Common myeloid progenitor, CD34-positive (primary cell): Measurements from ENCODE around the gene TNNT1.

Source experiments
- CTCF ChIA-PET: fragments of 350-600 bp; sonication (Branson Sonifier 250); formaldehyde crosslinking; loops from one replicate; lab custom pipeline; 2021; ENCODE audit warnings: antibody characterized with exemption; lab: Charles Lee
- POLR2A ChIA-PET: fragments of 350-600 bp; sonication (Branson Sonifier 250); formaldehyde crosslinking; loops from one replicate; lab custom pipeline; 2021; ENCODE audit warnings: antibody characterized with exemption; lab: Charles Lee
- DNase-seq, 3 donors: peaks; one replicate each; pipeline versions ENCODE4 v3.0.0 to v3.0.0-alpha.2; 2013
- H3K27ac ChIP-seq, 2 experiments: 1 replicate in 1 of 2; 2 replicates in 1 of 2; pipeline ENCODE4 v1.7.0; 2013; ENCODE audit warnings: inconsistent platforms in 2 of 2, low read length in 2 of 2, mild to moderate bottlenecking in 2 of 2, low read depth in 1 of 2, moderate library complexity in 1 of 2; ENCODE audit not compliant: severe bottlenecking in 2 of 2, insufficient read depth in 1 of 2, poor library complexity in 1 of 2
- H3K27me3 ChIP-seq, 5 experiments: replicated peaks in 2 of 5; 1 replicate in 3 of 5; 2 replicates in 2 of 5; pipeline versions ENCODE4 v1.6.1 to v1.7.0; 2013; ENCODE audit warnings: low read length in 4 of 5, mild to moderate bottlenecking in 2 of 5, moderate library complexity in 2 of 5, inconsistent platforms in 1 of 5; ENCODE audit not compliant: insufficient read depth in 5 of 5, control insufficient read depth in 4 of 5
- H3K36me3 ChIP-seq, 4 experiments: 1 replicate in 2 of 4; 2 replicates in 2 of 4; pipeline versions ENCODE4 v1.6.1 to v1.7.0; 2013; ENCODE audit warnings: low read length in 3 of 4, control low read depth in 1 of 4, mild to moderate bottlenecking in 1 of 4; ENCODE audit not compliant: control insufficient read depth in 4 of 4, insufficient read depth in 4 of 4
- H3K4me1 ChIP-seq, 4 experiments: 1 replicate in 3 of 4; 2 replicates in 1 of 4; pipeline versions ENCODE4 v1.6.1 to v1.7.1; 2013; ENCODE audit warnings: low read length in 3 of 4, mild to moderate bottlenecking in 3 of 4, control low read depth in 1 of 4, inconsistent platforms in 1 of 4, moderate library complexity in 1 of 4; ENCODE audit not compliant: control insufficient read depth in 4 of 4, insufficient read depth in 4 of 4; ENCODE audit errors: control extremely low read depth in 1 of 4
- H3K4me3 ChIP-seq, 7 experiments: 1 replicate in 4 of 7; 2 replicates in 3 of 7; pipeline versions ENCODE4 v1.5.1 to v1.7.0; 2013; ENCODE audit warnings: mild to moderate bottlenecking in 7 of 7, low read length in 6 of 7, moderate library complexity in 6 of 7, inconsistent platforms in 2 of 7, low read depth in 2 of 7, control low read depth in 1 of 7; ENCODE audit not compliant: insufficient read depth in 4 of 7, control insufficient read depth in 1 of 7; ENCODE audit errors: extremely low read depth in 1 of 7
- H3K9me3 ChIP-seq, 5 experiments: 1 replicate in 4 of 5; 2 replicates in 1 of 5; pipeline versions ENCODE4 v1.6.1 to v1.7.1; 2013; ENCODE audit warnings: low read length in 4 of 5, mild to moderate bottlenecking in 2 of 5, inconsistent platforms in 1 of 5, low read depth in 1 of 5, moderate library complexity in 1 of 5; ENCODE audit not compliant: control insufficient read depth in 4 of 5, insufficient read depth in 2 of 5; ENCODE audit errors: control extremely low read depth in 1 of 5
- WGBS: methylation state at CpG from one replicate; pipeline ENCODE4 v1.1.5; 2013; ENCODE audit not compliant: insufficient coverage; 5-methylcytosine and 5-hydroxymethylcytosine counted together

The TNNT1 gene

DNA sequence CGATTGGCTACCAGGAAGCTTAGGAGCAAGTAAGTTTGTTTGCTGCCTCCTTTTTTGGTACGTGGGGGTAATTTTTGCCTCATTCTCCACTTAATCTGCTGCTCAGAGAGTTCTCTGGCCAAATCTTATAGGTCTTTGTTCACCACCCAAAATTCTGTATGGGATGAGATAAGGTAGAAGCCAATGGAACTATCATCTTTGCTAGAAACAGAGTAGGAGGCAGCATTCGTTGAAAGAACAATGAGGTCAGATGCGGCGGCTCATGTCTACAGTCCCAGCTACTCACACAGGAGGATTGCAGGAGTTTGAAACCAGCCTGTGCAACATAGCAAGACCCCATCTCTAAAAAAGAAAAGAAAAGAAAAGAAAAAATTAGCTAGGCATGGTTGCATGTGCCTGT, 22.4 kb upstream of the TNNT1 start:
- CTCF ChIA-PET = interaction anchor here (1.0 kb wide), 1 partner anchor 11 kb away, joined by 3 read pairs; no protein-coding TSS in a partner anchor

GRCh38 chr19:55169136-55169535, 20.1 kb upstream of the TNNT1 start:
- Histone ChIP-seq H3K36me3 (no peaks in the 10 kb centered on the region), H3K27ac (no peak overlapping the region), H3K27me3 (peaks cover 0 to 47% (median 11%) of the 10 kb centered on the region in 5 experiments), H3K4me3 (no peak overlapping the region), H3K9me3 (no peaks in the 10 kb centered on the region), H3K4me1 (peaks cover 0 to 29% (median 24%) of the 10 kb centered on the region in 4 experiments)
- 84% methylated on average over 3 of the region's 4 CpGs for WGBS
- CTCF ChIA-PET = interaction anchor here (1.3 kb wide), 1 partner anchor 288 kb away, joined by 3 read pairs; no protein-coding TSS in a partner anchor
- DNase-seq = no peak
- POLR2A ChIA-PET = no interaction called here

More for the DNA sequence above, 22.4 kb upstream of the TNNT1 start:
- Histone ChIP-seq H3K4me3 (no peak overlapping the region), H3K9me3 (peaks cover 0 to 11% (median 0%) of the 10 kb centered on the region in 5 experiments), H3K27ac (no peak overlapping the region), H3K4me1 (peaks cover 0 to 25% (median 18%) of the 10 kb centered on the region in 4 experiments), H3K27me3 (peaks cover 3 to 70% (median 30%) of the 10 kb centered on the region in 5 experiments), H3K36me3 (no peaks in the 10 kb centered on the region)
- POLR2A ChIA-PET = no interaction called here
- no peak for DNase-seq
- 82% methylated on average over 2 of the region's 5 CpGs for WGBS

- Histone ChIP-seq H3K36me3 (no peaks in the 10 kb centered on the region), H3K27me3 (peaks cover 2 to 40% (median 6%) of the 10 kb centered on the region in 5 experiments), H3K4me3 (peak within 1 kb of the TSS; percentile 44 to 84 (median 67)), H3K27ac (peak within 1 kb of the TSS; percentile 83 to 90), H3K4me1 (peaks cover 0 to 16% (median 14%) of the 10 kb centered on the region in 4 experiments), H3K9me3 (no peaks in the 10 kb centered on the region)
- DNase-seq = peak; percentile 97 to 98 (median 97)
- ChIA-PET POLR2A (interaction anchor here (0.6 to 0.8 kb wide), 3 partner anchors 13 to 979 kb away, joined by 3 to 4 read pairs (median 3); no protein-coding TSS in a partner anchor), CTCF (interaction anchor here (0.7 to 3.4 kb wide), 5 partner anchors 11 to 285 kb away, joined by 3 to 31 read pairs (median 3); partner anchors contain the start of gene SYT5)
- WGBS = 0% methylated on average over 16 of the region's 33 CpGs
Measured at GRCh38 chr19:55166530-55167268, 17.7 kb upstream of the TNNT1 start, which contains the start of gene DNAAF3. DNAAF3 (minus strand) TSS chr19:55166613; CDS start chr19:55166413, 200 bp downstream.

GRCh38 chr19:55165952-55166529, 17.0 kb upstream of the TNNT1 start:
- peak; percentile 95 to 97 (median 96) for DNase-seq
- H3K4me1 ChIP-seq = peaks cover 0 to 17% (median 15%) of the 10 kb centered on the region in 4 experiments
- H3K9me3 ChIP-seq = no peaks in the 10 kb centered on the region
- ChIA-PET POLR2A (interaction anchor here (0.6 kb wide), 1 partner anchor 975 kb away, joined by 4 read pairs; no protein-coding TSS in a partner anchor), CTCF (interaction anchor here (1.0 to 3.4 kb wide), 6 partner anchors 12 to 285 kb away, joined by 3 to 31 read pairs (median 4); partner anchors contain the start of gene SYT5)
- H3K27me3 ChIP-seq = peaks cover 2 to 40% (median 9%) of the 10 kb centered on the region in 5 experiments
- no peaks in the 10 kb centered on the region for H3K36me3 ChIP-seq
- H3K27ac ChIP-seq = no peak overlapping the region
- 1% methylated on average over 28 of the region's 34 CpGs for WGBS
- peak overlapping the region; percentile 44 to 84 (median 67) for H3K4me3 ChIP-seq

- no peaks in the 10 kb centered on the region for H3K9me3 ChIP-seq
- H3K27ac ChIP-seq = no peak overlapping the region
- H3K4me3 ChIP-seq = no peak overlapping the region
- POLR2A ChIA-PET = no interaction called here
- DNase-seq = no peak
- CTCF ChIA-PET = interaction anchor here (4.1 kb wide), 1 partner anchor 19 kb away, joined by 35 read pairs; no protein-coding TSS in a partner anchor
- H3K4me1 ChIP-seq = peaks cover 0 to 22% (median 16%) of the 10 kb centered on the region in 4 experiments
- 25% methylated on average over 45 of the region's 61 CpGs for WGBS
- no peaks in the 10 kb centered on the region for H3K36me3 ChIP-seq
- peaks cover 2 to 44% (median 9%) of the 10 kb centered on the region in 5 experiments for H3K27me3 ChIP-seq
Measured at GRCh38 chr19:55161571-55162322, 12.7 kb upstream of the TNNT1 start.

GRCh38 chr19:55160986-55161365, 12.0 kb upstream of the TNNT1 start:
- peaks cover 2 to 51% (median 11%) of the 10 kb centered on the region in 5 experiments for H3K27me3 ChIP-seq
- no peak for DNase-seq
- no peaks in the 10 kb centered on the region for H3K9me3 ChIP-seq
- 11% methylated on average over 21 of the region's 32 CpGs for WGBS
- ChIA-PET CTCF (interaction anchor here (0.7 to 4.1 kb wide), 8 partner anchors 10 to 507 kb away, joined by 3 to 35 read pairs (median 4); partner anchors contain the start of gene TNNT1), POLR2A (interaction anchor here (1.7 kb wide), 1 partner anchor 19 kb away, joined by 8 read pairs; no protein-coding TSS in a partner anchor)
- H3K36me3 ChIP-seq = no peaks in the 10 kb centered on the region
- H3K4me1 ChIP-seq = peaks cover 0 to 27% (median 17%) of the 10 kb centered on the region in 4 experiments
- H3K27ac ChIP-seq = no peak overlapping the region
- no peak overlapping the region for H3K4me3 ChIP-seq
